Measurements from ENCODE around the gene AFAP1.

AFAP1 gene

GRCh38 chr4:7838136-7838782 is 101.4 kb downstream of the AFAP1 start:
- DNase-seq: no peak

- no peak for DNase-seq
Measured at GRCh38 chr4:7837597-7838135, 102.0 kb downstream of the AFAP1 start.

GRCh38 chr4:7831858-7832730 is 107.6 kb downstream of the AFAP1 start:
- DNase-seq: no peak

- DNase-seq: no peak
Measured at GRCh38 chr4:7831330-7831729, 108.3 kb downstream of the AFAP1 start.

GRCh38 chr4:7830747-7831146 is 108.9 kb downstream of the AFAP1 start:
- DNase-seq: no peak

GRCh38 chr4:7829652-7830580 is 109.7 kb downstream of the AFAP1 start:
- no peak for DNase-seq

GRCh38 chr4:7828793-7829301 is 110.8 kb downstream of the AFAP1 start:
- no peak for DNase-seq

- DNase-seq: peak; percentile 38
Measured at GRCh38 chr4:7828011-7828720, 111.5 kb downstream of the AFAP1 start.

GRCh38 chr4:7827566-7827965 is 112.1 kb downstream of the AFAP1 start:
- DNase-seq: no peak

GRCh38 chr4:7826909-7827306 is 112.8 kb downstream of the AFAP1 start:
- no peak for DNase-seq

GRCh38 chr4:7826176-7826908 is 113.3 kb downstream of the AFAP1 start:
- no peak for DNase-seq

- no peak for DNase-seq
Measured at GRCh38 chr4:7824218-7824617, 115.4 kb downstream of the AFAP1 start.

- no peak for DNase-seq
Measured at GRCh38 chr4:7823416-7823824, 116.2 kb downstream of the AFAP1 start.

GRCh38 chr4:7822877-7823276 is 116.8 kb downstream of the AFAP1 start:
- DNase-seq: no peak

- DNase-seq: no peak
Measured at GRCh38 chr4:7822137-7822505, 117.5 kb downstream of the AFAP1 start.

- DNase-seq: no peak
Measured at GRCh38 chr4:7821245-7822136, 118.2 kb downstream of the AFAP1 start.

- no peak for DNase-seq
Measured at GRCh38 chr4:7820031-7820818, 119.4 kb downstream of the AFAP1 start.

GRCh38 chr4:7819446-7819845 is 120.2 kb downstream of the AFAP1 start:
- no peak for DNase-seq

- DNase-seq: no peak
Measured at GRCh38 chr4:7818399-7818911, 121.2 kb downstream of the AFAP1 start.
